MM.1S (cell line): Measurements from ENCODE around the gene CNTFR.
"Not testable (repeated sequence)": the region's sequence is repeated elsewhere in the genome, so short reads cannot be mapped to it uniquely, and the experiment has no call there.

Experiments
- DNase-seq: peaks from one replicate; pipeline ENCODE4 v3.0.0-alpha.2; 2015
- H2AFZ ChIP-seq: fragments of 300-600 bp; sonication (generic); 2 replicates; pipeline ENCODE4 v1.6.0; 2016; ENCODE audit warnings: antibody characterized with exemption, low read length
- H3F3A ChIP-seq: fragments of 300-600 bp; sonication (generic); 2 replicates; pipeline ENCODE4 v1.6.1; 2016; ENCODE audit warnings: mild to moderate bottlenecking, antibody characterized with exemption, low read length, moderate library complexity, mixed read lengths; ENCODE audit not compliant: insufficient read depth
- H3K27ac ChIP-seq: fragments of 300-600 bp; sonication (generic); 2 replicates; pipeline ENCODE4 v1.5.1; 2016; ENCODE audit warnings: mild to moderate bottlenecking, low read length
- H3K27me3 ChIP-seq: fragments of 300-600 bp; sonication (generic); replicated peaks from 2 replicates; pipeline ENCODE4 v1.6.0; 2016; ENCODE audit warnings: low read length; ENCODE audit not compliant: insufficient read depth
- H3K36me3 ChIP-seq: fragments of 300-600 bp; sonication (generic); replicated peaks from 2 replicates; pipeline ENCODE4 v1.6.1; 2016; ENCODE audit warnings: mild to moderate bottlenecking, low read length, mixed read lengths; ENCODE audit not compliant: insufficient read depth
- H3K4me1 ChIP-seq: fragments of 300-600 bp; sonication (generic); 2 replicates; pipeline ENCODE4 v1.6.1; 2016; ENCODE audit warnings: low read length, mixed read lengths
- H3K4me2 ChIP-seq: fragments of 300-600 bp; sonication (generic); 2 replicates; pipeline ENCODE4 v1.6.0; 2016; ENCODE audit warnings: low read depth, low read length
- H3K4me3 ChIP-seq: fragments of 300-600 bp; sonication (generic); 2 replicates; pipeline ENCODE4 v1.5.1; 2016; ENCODE audit warnings: low read length, mixed read lengths
- H3K79me2 ChIP-seq: fragments of 300-600 bp; sonication (generic); 2 replicates; pipeline ENCODE4 v1.6.1; 2016; ENCODE audit warnings: mixed run types, low read length, mixed read lengths
- H3K9ac ChIP-seq: fragments of 300-600 bp; sonication (generic); 2 replicates; pipeline ENCODE4 v1.6.1; 2016; ENCODE audit warnings: low read length, mixed read lengths
- H3K9me2 ChIP-seq: fragments of 300-600 bp; sonication (generic); replicated peaks from 2 replicates; pipeline ENCODE4 v1.6.1; 2016; ENCODE audit warnings: mild to moderate bottlenecking, low read length, mixed read lengths; ENCODE audit not compliant: insufficient read depth
- H3K9me3 ChIP-seq: fragments of 300-600 bp; sonication (generic); replicated peaks from 2 replicates; pipeline ENCODE4 v1.6.1; 2016; ENCODE audit warnings: mild to moderate bottlenecking, low read length, mixed read lengths; ENCODE audit not compliant: insufficient read depth
- H4K20me1 ChIP-seq: fragments of 300-600 bp; sonication (generic); 2 replicates; pipeline ENCODE4 v1.6.1; 2016; ENCODE audit warnings: mild to moderate bottlenecking, low read length, moderate library complexity, mixed read lengths; ENCODE audit not compliant: insufficient read depth
- CTCF ChIP-seq: fragments of 300-600 bp; sonication (generic); IDR thresholded peaks from 2 replicates; pipeline ENCODE4 v1.5.1; 2016; ENCODE audit warnings: antibody characterized with exemption, low read length, mixed read lengths
- EZH2 ChIP-seq: fragments of 300-600 bp; sonication (generic); optimal IDR thresholded peaks from 2 replicates; pipeline ENCODE3; 2017; ENCODE audit warnings: low read depth, mild to moderate bottlenecking, antibody characterized with exemption, low read length, mixed read lengths
- EZH2phosphoT487 ChIP-seq: fragments of 300-600 bp; sonication (generic); IDR thresholded peaks from 2 replicates; pipeline ENCODE4 v1.6.1; 2018; ENCODE audit warnings: antibody characterized with exemption, low read length

CNTFR gene

GRCh38 chr9:34589636-34590380 is at the start of gene CNTFR:
TSS of gene CNTFR (minus strand) at chr9:34589724. CDS start at chr9:34568981, 20,743 bp downstream.
- H3K27me3 ChIP-seq: peaks cover 86% of the 10 kb centered on the region
- H3K9me3 ChIP-seq: no peaks in the 10 kb centered on the region
- no peak within 1 kb of the TSS for H3K4me3 ChIP-seq
- H3K79me2 ChIP-seq: no peaks in the 10 kb centered on the region
- H3K4me2 ChIP-seq: peak within 1 kb of the TSS; percentile 90; the same call in 1 of the 2 replicates
- H3K9ac ChIP-seq: no peak within 1 kb of the TSS
- no peak within 1 kb of the TSS for H2AFZ ChIP-seq
- no peak for DNase-seq
- no peaks in the 10 kb centered on the region for H3K36me3 ChIP-seq
- H3K9me2 ChIP-seq: no peaks in the 10 kb centered on the region
- no peaks in the 10 kb centered on the region for H4K20me1 ChIP-seq
- H3K27ac ChIP-seq: no peak within 1 kb of the TSS
- TF ChIP-seq EZH2phosphoT487 (no peak), EZH2 (no peak)
- no peaks in the 10 kb centered on the region for H3F3A ChIP-seq
- H3K4me1 ChIP-seq: 0 out of 2 replicates have a peak, but pooled peaks cover 3% of the 10 kb centered on the region

- H3K4me2 ChIP-seq, H3K27ac ChIP-seq, H3K9me2 ChIP-seq, H3K4me3 ChIP-seq, H3F3A ChIP-seq, H3K36me3 ChIP-seq, H3K4me1 ChIP-seq, H2AFZ ChIP-seq, H3K9ac ChIP-seq, H4K20me1 ChIP-seq, H3K9me3 ChIP-seq, H3K27me3 ChIP-seq, DNase-seq: not testable (repeated sequence)
- peaks cover 25% of the 10 kb centered on the region for H3K79me2 ChIP-seq
Measured at GRCh38 chr9:34639322-34639721, 49.8 kb upstream of the CNTFR start.

GRCh38 chr9:34638138-34638445 is 48.6 kb upstream of the CNTFR start:
- Histone ChIP-seq H3K27me3 (no peaks in the 10 kb centered on the region), H3K9me2 (no peaks in the 10 kb centered on the region), H3K4me1 (peaks cover 4% of the 10 kb centered on the region), H4K20me1 (no peaks in the 10 kb centered on the region), H3K36me3 (no peaks in the 10 kb centered on the region), H3F3A (peaks cover 7% of the 10 kb centered on the region; the same call in 1 of the 2 replicates), H3K4me3 (peak overlapping the region; percentile 95), H3K9ac (peak overlapping the region; percentile 90), H3K79me2 (peaks cover 25% of the 10 kb centered on the region), H2AFZ (peak overlapping the region; percentile 88), H3K9me3 (no peaks in the 10 kb centered on the region), H3K27ac (peak overlapping the region; percentile 62), H3K4me2 (peak overlapping the region; percentile 79)
- no peak for DNase-seq
- TF ChIP-seq EZH2 (no peak), EZH2phosphoT487 (no peak), CTCF (no peak)

- peak within 1 kb of the TSS; percentile 88 for H2AFZ ChIP-seq
Measured at GRCh38 chr9:34637356-34638137, 48.0 kb upstream of the CNTFR start, which contains the start of gene SIGMAR1. TSS of gene SIGMAR1 (minus strand) at chr9:34637787. CDS start at chr9:34637697, 90 bp downstream.

More at GRCh38 chr9:34637356-34638137, 48.0 kb upstream of the CNTFR start, which contains the start of gene SIGMAR1:
- Histone ChIP-seq H3K27me3 (no peaks in the 10 kb centered on the region), H3K9me2 (no peaks in the 10 kb centered on the region), H3K9me3 (no peaks in the 10 kb centered on the region), H4K20me1 (no peaks in the 10 kb centered on the region), H3K36me3 (no peaks in the 10 kb centered on the region), H3K27ac (peak within 1 kb of the TSS; percentile 62), H3K4me3 (peak within 1 kb of the TSS; percentile 95), H3K79me2 (peaks cover 25% of the 10 kb centered on the region), H3F3A (peaks cover 7% of the 10 kb centered on the region; the same call in 1 of the 2 replicates), H3K9ac (peak within 1 kb of the TSS; percentile 90), H3K4me2 (peak within 1 kb of the TSS; percentile 79), H3K4me1 (peaks cover 4% of the 10 kb centered on the region)
- peak; percentile 94 for DNase-seq
- TF ChIP-seq CTCF (no peak), EZH2 (no peak), EZH2phosphoT487 (no peak)
